OCI-LY3 (cell line): ENCODE measurements around the gene DGKK.

Source experiments
- CTCF ChIP-seq: fragments of 200-600, 300-600 bp; sonication (generic); IDR thresholded peaks from 2 replicates; pipeline ENCODE4 v1.5.1; 2014; ENCODE audit warnings: antibody characterized with exemption, low read length, low read depth
- EZH2phosphoT487 ChIP-seq: fragments of 200-600 bp; shearing (Covaris generic); IDR thresholded peaks from 2 replicates; pipeline ENCODE4 v1.6.1; 2018; ENCODE audit warnings: antibody characterized with exemption, mixed run types, low read depth

- no peak for TF ChIP-seq EZH2phosphoT487
- no peak for TF ChIP-seq CTCF
These were observed 76.7 kb downstream of the DGKK start for GRCh38 chrX:50393902-50394301.
